Amniotic stem cell (primary cell): ENCODE results near the gene POFUT2.

Experiments
- DNase-seq: peaks from one replicate; lab custom pipeline; 2025; lab: John Stamatoyannopoulos, UW

Gene POFUT2

GRCh38 chr21:45222001-45222400 lies 65.7 kb downstream of the POFUT2 start:
- DNase-seq = no peak

GRCh38 chr21:45220714-45221490 lies 66.8 kb downstream of the POFUT2 start:
- DNase-seq = no peak

- no peak for DNase-seq
Measured at GRCh38 chr21:45220071-45220481, 67.6 kb downstream of the POFUT2 start.

- DNase-seq = no peak
Measured at GRCh38 chr21:45219517-45219916, 68.2 kb downstream of the POFUT2 start.

- no peak for DNase-seq
Measured at GRCh38 chr21:45217010-45217409, 70.7 kb downstream of the POFUT2 start.

GRCh38 chr21:45215213-45215612 lies 72.5 kb downstream of the POFUT2 start:
- no peak for DNase-seq
